Bronchial epithelial cell (primary cell): Measurements from ENCODE around the gene MAP2K6. TPM values are rescaled to one million over a fixed set of nuclear protein-coding genes. Genes with fewer than 3 reads are reported as not detected.

Source experiments
- DNase-seq: peaks from one replicate; pipeline ENCODE4 v3.0.0-alpha.2; 2010; ENCODE audit warnings: low read depth
- FAIRE-seq: peaks from 2 replicates; lab custom pipeline; 2011; peaks lifted over from hg19 to GRCh38; lab: Jason Lieb, UNC
- H3K27me3 ChIP-seq: 2 replicates; pipeline ENCODE4 v1.5.1; 2011; ENCODE audit warnings: low read length; ENCODE audit not compliant: control insufficient read depth, insufficient read depth
- H3K36me3 ChIP-seq: 2 replicates; pipeline ENCODE4 v1.5.1; 2011; ENCODE audit warnings: low read length; ENCODE audit not compliant: control insufficient read depth, insufficient read depth
- H3K4me3 ChIP-seq: 2 replicates; pipeline ENCODE4 v1.5.1; 2011; ENCODE audit warnings: mild to moderate bottlenecking, low read depth, low read length, control low read depth
- CTCF ChIP-seq: IDR thresholded peaks from 2 replicates; pipeline ENCODE4 v1.5.1; 2011; ENCODE audit warnings: mild to moderate bottlenecking, moderate library complexity, low read length, control low read depth, inconsistent platforms; ENCODE audit not compliant: insufficient read depth, severe bottlenecking
- total RNA-seq: library from RNA; depleted of rRNA; stranded (reverse); fragments of >200 nt; gene quantifications from 2 replicates; pipeline ENCODE4 v1.2.1, GENCODE V29; 2014

MAP2K6 gene
- total RNA-seq, 1 donor from 2014 or later, result 0.26 TPM

GRCh38 chr17:69468207-69468606, 53.7 kb downstream of the MAP2K6 start:
- Histone ChIP-seq H3K4me3 (no peak overlapping the region), H3K27me3 (no peaks in the 10 kb centered on the region), H3K36me3 (no peaks in the 10 kb centered on the region)
- no peak for TF ChIP-seq CTCF
- FAIRE-seq (no peak), DNase-seq (no peak)

GRCh38 chr17:69470702-69471101, 56.2 kb downstream of the MAP2K6 start:
- no peak for TF ChIP-seq CTCF
- H3K36me3 ChIP-seq, result no peaks in the 10 kb centered on the region
- H3K27me3 ChIP-seq, result no peaks in the 10 kb centered on the region
- no peak overlapping the region for H3K4me3 ChIP-seq
- FAIRE-seq (no peak), DNase-seq (no peak)

GRCh38 chr17:69471406-69471805, 56.9 kb downstream of the MAP2K6 start:
- no peak for FAIRE-seq
- TF ChIP-seq CTCF, result no peak

GRCh38 chr17:69473841-69474831, 59.6 kb downstream of the MAP2K6 start:
- Histone ChIP-seq H3K27me3 (no peaks in the 10 kb centered on the region), H3K4me3 (no peak overlapping the region), H3K36me3 (no peaks in the 10 kb centered on the region)
- FAIRE-seq (no peak), DNase-seq (no peak)
- TF ChIP-seq CTCF, result no peak

More at GRCh38 chr17:69471406-69471805, 56.9 kb downstream of the MAP2K6 start:
- Histone ChIP-seq H3K36me3 (no peaks in the 10 kb centered on the region), H3K27me3 (no peaks in the 10 kb centered on the region), H3K4me3 (no peak overlapping the region)
- no peak for DNase-seq

- no peak overlapping the region for H3K4me3 ChIP-seq
- FAIRE-seq (no peak), DNase-seq (no peak)
- H3K36me3 ChIP-seq, result no peaks in the 10 kb centered on the region
- H3K27me3 ChIP-seq, result no peaks in the 10 kb centered on the region
- TF ChIP-seq CTCF, result no peak
These were observed 62.9 kb downstream of the MAP2K6 start for GRCh38 chr17:69477204-69477902.
